IMR-90 (cell line): Measurements from ENCODE around the gene HOXC13. TPM values are rescaled to one million over a fixed set of nuclear protein-coding genes. Genes with fewer than 3 reads are reported as not detected.

Experiments used
- ATAC-seq: fragments of 200-7000 bp; cut with Tn5 transposase; 2 replicates; pipeline ENCODE4 v1.9.1; 2020; ENCODE audit warnings: low read depth, mild to moderate bottlenecking, moderate library complexity
- BruUV-seq: library from RNA; stranded (reverse); fragments of 400-500 nt; replicated peaks from 2 replicates; lab custom pipeline; 2021; lab: Mats Ljungman, UMichigan
- CTCF ChIA-PET: fragments of 300-600 bp; formaldehyde crosslinking; extraction: SDS; loops from one replicate; lab custom pipeline; 2021; ENCODE audit warnings: antibody characterized with exemption; lab: Yijun Ruan, JAX
- POLR2A ChIA-PET: fragments of 300-600 bp; sonication (Branson Sonifier 250); formaldehyde crosslinking; loops from one replicate; lab custom pipeline; 2022; ENCODE audit warnings: antibody characterized with exemption; ENCODE audit not compliant: unreplicated experiment; lab: Charles Lee
- DNase-seq: peaks from one replicate; pipeline ENCODE4 v3.0.0; 2013
- H2AFZ ChIP-seq: replicated peaks from 2 replicates; pipeline ENCODE3; 2013; ENCODE audit warnings: low read length, mild to moderate bottlenecking; ENCODE audit not compliant: poor library complexity
- H2AK5ac ChIP-seq: 2 replicates; pipeline ENCODE4 v1.6.1; 2013; ENCODE audit warnings: low read depth, low read length, inconsistent platforms
- H2AK9ac ChIP-seq: replicated peaks from 2 replicates; pipeline ENCODE3; 2013; ENCODE audit warnings: mild to moderate bottlenecking, low read depth, low read length, moderate library complexity; ENCODE audit not compliant: poor library complexity
- H2BK120ac ChIP-seq: 2 replicates; pipeline ENCODE4 v1.6.1; 2013; ENCODE audit warnings: low read depth, low read length, inconsistent platforms
- H2BK15ac ChIP-seq: 3 replicates; pipeline ENCODE4 v1.6.1; 2013; ENCODE audit warnings: low read depth, low read length, inconsistent platforms
- H2BK20ac ChIP-seq: 2 replicates; pipeline ENCODE4 v1.6.1; 2013; ENCODE audit warnings: low read depth, mild to moderate bottlenecking, inconsistent platforms, low read length, moderate library complexity
- H2BK5ac ChIP-seq: 2 replicates; pipeline ENCODE4 v1.6.1; 2013; ENCODE audit warnings: mild to moderate bottlenecking, low read depth, low read length, inconsistent platforms; ENCODE audit not compliant: poor library complexity, severe bottlenecking
- H3K14ac ChIP-seq: replicated peaks from 2 replicates; pipeline ENCODE4 v1.6.1; 2013; ENCODE audit warnings: low read depth, low read length, inconsistent platforms
- H3K18ac ChIP-seq: 2 replicates; pipeline ENCODE4 v1.6.1; 2013; ENCODE audit warnings: low read depth, low read length, control low read depth
- H3K23ac ChIP-seq: 2 replicates; pipeline ENCODE4 v1.6.1; 2013; ENCODE audit warnings: low read depth, low read length, inconsistent platforms
- H3K27ac ChIP-seq: 2 replicates; pipeline ENCODE4 v1.5.1; 2013; ENCODE audit warnings: mild to moderate bottlenecking, control low read depth, low read length; ENCODE audit not compliant: insufficient read depth
- H3K27me3 ChIP-seq: 2 replicates; pipeline ENCODE4 v1.6.1; 2013; ENCODE audit warnings: low read length; ENCODE audit not compliant: control insufficient read depth, insufficient read depth
- H3K36me3 ChIP-seq: 2 replicates; pipeline ENCODE4 v1.6.1; 2013; ENCODE audit warnings: low read length, mixed read lengths; ENCODE audit not compliant: control insufficient read depth, insufficient read depth
- H3K4ac ChIP-seq: 2 replicates; pipeline ENCODE4 v1.6.1; 2013; ENCODE audit warnings: low read depth, low read length, inconsistent platforms
- H3K4me1 ChIP-seq: 2 replicates; pipeline ENCODE4 v1.6.1; 2013; ENCODE audit warnings: low read length, mixed read lengths; ENCODE audit not compliant: control insufficient read depth, insufficient read depth
- H3K4me2 ChIP-seq: 2 replicates; pipeline ENCODE4 v1.6.1; 2013; ENCODE audit warnings: low read depth, mild to moderate bottlenecking, control low read depth, low read length, moderate library complexity
- H3K4me3 ChIP-seq: 2 replicates; pipeline ENCODE4 v1.5.1; 2013; ENCODE audit warnings: low read depth, mild to moderate bottlenecking, control low read depth, low read length, moderate library complexity; ENCODE audit not compliant: insufficient read depth
- H3K56ac ChIP-seq: 2 replicates; pipeline ENCODE4 v1.6.1; 2013; ENCODE audit warnings: low read length, inconsistent platforms; ENCODE audit not compliant: insufficient read depth; ENCODE audit errors: extremely low read depth
- H3K79me1 ChIP-seq, 2 experiments: 2 replicates each; pipeline ENCODE4 v1.6.1; 2013; ENCODE audit warnings: low read length in 2 of 2, inconsistent platforms in 1 of 2, low read depth in 1 of 2
- H3K9ac ChIP-seq: 2 replicates; pipeline ENCODE4 v1.6.1; 2013; ENCODE audit warnings: low read depth, low read length, control low read depth
- H3K9me1 ChIP-seq: 2 replicates; pipeline ENCODE4 v1.6.1; 2013; ENCODE audit warnings: low read length, inconsistent platforms; ENCODE audit not compliant: insufficient read depth
- H3K9me3 ChIP-seq: 2 replicates; pipeline ENCODE4 v1.6.1; 2013; ENCODE audit warnings: low read length; ENCODE audit not compliant: control insufficient read depth, insufficient read depth
- H4K20me1 ChIP-seq: 2 replicates; pipeline ENCODE4 v1.6.1; 2013; ENCODE audit warnings: low read length, inconsistent platforms; ENCODE audit not compliant: insufficient read depth
- H4K5ac ChIP-seq: 2 replicates; pipeline ENCODE4 v1.6.1; 2013; ENCODE audit warnings: mild to moderate bottlenecking, low read depth, low read length, control low read depth
- H4K8ac ChIP-seq, 2 experiments: 2 replicates each; pipeline ENCODE4 v1.6.1; 2013; ENCODE audit warnings: low read depth in 2 of 2, low read length in 2 of 2, control low read depth in 1 of 2, inconsistent platforms in 1 of 2
- H4K91ac ChIP-seq: 2 replicates; pipeline ENCODE4 v1.6.1; 2013; ENCODE audit warnings: low read depth, low read length, inconsistent platforms; ENCODE audit not compliant: insufficient read depth
- BHLHE40 ChIP-seq: fragments of 150-350 bp; IDR thresholded peaks from 2 replicates; pipeline ENCODE4 v1.6.1; 2016; ENCODE audit warnings: mild to moderate bottlenecking, low read depth, low read length
- CHD1 ChIP-seq: IDR thresholded peaks from 2 replicates; pipeline ENCODE4 v1.6.1; 2012; ENCODE audit warnings: low read depth, low read length, improper control_type of control experiment
- FOS ChIP-seq: fragments of 150-350 bp; IDR thresholded peaks from 2 replicates; pipeline ENCODE4 v1.6.1; 2016; ENCODE audit warnings: low read depth, low read length
- MAFK ChIP-seq: IDR thresholded peaks from 2 replicates; pipeline ENCODE4 v1.6.1; 2012; ENCODE audit warnings: low read depth, low read length, improper control_type of control experiment
- MAZ ChIP-seq: IDR thresholded peaks from 2 replicates; pipeline ENCODE4 v1.6.1; 2012; ENCODE audit warnings: low read depth, mild to moderate bottlenecking, low read length, improper control_type of control experiment, moderate library complexity, borderline replicate concordance
- NFE2L2 ChIP-seq: fragments of 150-350 bp; IDR thresholded peaks from 2 replicates; pipeline ENCODE4 v1.6.1; 2016; ENCODE audit warnings: low read depth, mild to moderate bottlenecking, low read length
- POLR2A ChIP-seq: IDR thresholded peaks from 2 replicates; pipeline ENCODE4 v1.6.1; 2012; ENCODE audit warnings: mild to moderate bottlenecking, low read depth, low read length
- RAD21 ChIP-seq: IDR thresholded peaks from 2 replicates; pipeline ENCODE4 v1.6.1; 2012; ENCODE audit warnings: low read length, improper control_type of control experiment
- RCOR1 ChIP-seq: IDR thresholded peaks from 2 replicates; pipeline ENCODE4 v1.6.1; 2012; ENCODE audit warnings: mild to moderate bottlenecking, low read length, improper control_type of control experiment; ENCODE audit not compliant: insufficient replicate concordance
- RFX5 ChIP-seq: IDR thresholded peaks from 2 replicates; pipeline ENCODE4 v1.8.0; 2012; ENCODE audit warnings: low read depth, mild to moderate bottlenecking, low read length, moderate library complexity
- SMC3 ChIP-seq: fragments of 150-350 bp; IDR thresholded peaks from 2 replicates; pipeline ENCODE4 v1.6.1; 2016; ENCODE audit warnings: low read depth, mild to moderate bottlenecking, antibody characterized with exemption, low read length, moderate library complexity
- WGBS, 2 experiments: methylation state at CpG; one replicate each; pipeline versions ENCODE4 v1.1.5 to v1.1.7; 2013; ENCODE audit warnings: missing lambda C conversion rate in 2 of 2; ENCODE audit not compliant: insufficient read length in 1 of 2; ENCODE audit errors: extremely low coverage in 2 of 2; 5-methylcytosine and 5-hydroxymethylcytosine counted together
- dilution Hi-C: fragments of 300-500 bp; cut with HindIII; formaldehyde crosslinking; loops from one replicate; pipeline ENCODE4 v1.14.3; 2018; ENCODE audit warnings: low sequenced_read_pairs; ENCODE audit not compliant: unreplicated experiment
- in situ Hi-C: fragments of 300-500 bp; cut with MboI; formaldehyde crosslinking; loops from 3 replicates; pipeline ENCODE4 v1.14.3; 2019; ENCODE audit warnings: low sequenced_read_pairs, inconsistent platforms, mixed read lengths
- intact Hi-C: fragments of 100-400 bp; cut with micrococcal nuclease; formaldehyde crosslinking; loops from 2 replicates; pipeline ENCODE4 v1.10.0; 2022
- polyA plus RNA-seq, 3 experiments: library from polyadenylated mRNA; depleted of rRNA; stranded (reverse); fragments of >200 nt; gene quantifications; 2 replicates each; pipeline ENCODE4 v1.2.3, GENCODE V29; 2012; ENCODE audit warnings: low replicate concordance in 1 of 3
- total RNA-seq: library from RNA; depleted of rRNA; stranded (reverse); fragments of >200 nt; gene quantifications from 2 replicates; pipeline ENCODE4 v1.2.3, GENCODE V29; 2012
- TF ChIP-seq, protein P1 (sequence below): conservative IDR thresholded peaks from 2 replicates; pipeline ENCODE4 v1.5.1; 2012; ENCODE audit warnings: mild to moderate bottlenecking, low read depth, low read length, improper control_type of control experiment
- TF ChIP-seq, protein P2 (sequence below): fragments of 150-350 bp; IDR thresholded peaks from 2 replicates; pipeline ENCODE4 v1.6.1; 2016; ENCODE audit warnings: low read depth, mild to moderate bottlenecking, low read length, moderate library complexity, borderline replicate concordance

The HOXC13 gene
- total and polyA plus RNA-seq, 2 of the 4 experiments (the other 2 are of a cell fraction), result not detected

DNA sequence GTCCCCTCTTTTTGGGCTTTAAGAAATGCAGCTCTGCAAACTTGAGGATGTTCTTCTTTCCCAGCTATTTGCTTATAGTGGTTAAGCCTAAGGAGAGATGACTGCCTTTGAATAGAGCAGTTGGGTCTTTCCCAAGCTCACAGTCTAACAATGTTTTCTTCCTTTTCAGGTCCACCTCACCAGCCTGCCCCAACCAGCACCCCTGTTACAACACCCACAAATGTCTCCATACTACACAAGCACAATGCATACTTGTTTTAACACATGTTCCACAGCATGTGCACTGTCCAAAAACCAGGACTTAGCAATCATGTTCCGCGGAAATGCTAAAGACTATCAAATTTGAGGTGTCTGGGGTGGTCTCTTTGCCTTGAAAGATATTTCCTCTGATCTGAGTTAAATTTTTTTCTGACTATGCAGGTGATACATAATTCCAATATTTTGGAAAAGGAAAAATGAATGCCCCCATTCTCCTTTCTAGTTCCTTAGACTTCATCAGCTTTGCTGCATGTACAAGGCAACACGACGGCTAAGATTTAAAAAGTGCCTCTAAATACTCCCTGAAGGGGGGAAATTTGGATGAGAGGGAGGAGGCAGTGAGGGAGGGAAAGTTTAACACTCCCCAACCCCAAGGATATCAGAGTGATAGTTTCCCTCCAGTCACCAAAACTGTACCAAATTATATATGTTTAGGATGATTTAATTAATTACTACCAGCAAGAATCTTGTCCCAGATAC is 6.6 kb upstream of the HOXC13 start:
- Histone ChIP-seq H3K18ac (no peak overlapping the region), H3K79me1 (no peaks in the 10 kb centered on the region), H3K56ac (no peak overlapping the region), H2BK15ac (no peak overlapping the region), H2AK9ac (no peak overlapping the region), H2AFZ (no peak overlapping the region), H3K4me1 (no peaks in the 10 kb centered on the region), H3K9me1 (no peaks in the 10 kb centered on the region), H3K9me3 (peaks cover 6% of the 10 kb centered on the region; the same call in 1 of the 2 replicates), H3K36me3 (no peaks in the 10 kb centered on the region), H3K4me2 (no peak overlapping the region), H4K8ac (no peak overlapping the region), H2BK120ac (no peak overlapping the region), H3K27me3 (peaks cover 88% of the 10 kb centered on the region), H4K5ac (no peak overlapping the region), H2BK5ac (no peak overlapping the region), H4K20me1 (no peaks in the 10 kb centered on the region), H4K91ac (no peak overlapping the region), H3K9ac (no peak overlapping the region), H3K4ac (no peak overlapping the region), H3K27ac (no peak overlapping the region), H2AK5ac (no peak overlapping the region), H2BK20ac (no peak overlapping the region), H3K14ac (no peak overlapping the region), H3K4me3 (no peak overlapping the region), H3K23ac (no peak overlapping the region)
- ChIA-PET CTCF (no interaction called here), POLR2A (no interaction called here)
- no CpG with 5 or more reads among the region's 4 CpGs for WGBS, 2 experiments
- no peak for TF ChIP-seq RFX5
- no peak for TF ChIP-seq RCOR1
- no peak for TF ChIP-seq SMC3
- TF ChIP-seq BHLHE40, result no peak
- TF ChIP-seq, protein P1, sequence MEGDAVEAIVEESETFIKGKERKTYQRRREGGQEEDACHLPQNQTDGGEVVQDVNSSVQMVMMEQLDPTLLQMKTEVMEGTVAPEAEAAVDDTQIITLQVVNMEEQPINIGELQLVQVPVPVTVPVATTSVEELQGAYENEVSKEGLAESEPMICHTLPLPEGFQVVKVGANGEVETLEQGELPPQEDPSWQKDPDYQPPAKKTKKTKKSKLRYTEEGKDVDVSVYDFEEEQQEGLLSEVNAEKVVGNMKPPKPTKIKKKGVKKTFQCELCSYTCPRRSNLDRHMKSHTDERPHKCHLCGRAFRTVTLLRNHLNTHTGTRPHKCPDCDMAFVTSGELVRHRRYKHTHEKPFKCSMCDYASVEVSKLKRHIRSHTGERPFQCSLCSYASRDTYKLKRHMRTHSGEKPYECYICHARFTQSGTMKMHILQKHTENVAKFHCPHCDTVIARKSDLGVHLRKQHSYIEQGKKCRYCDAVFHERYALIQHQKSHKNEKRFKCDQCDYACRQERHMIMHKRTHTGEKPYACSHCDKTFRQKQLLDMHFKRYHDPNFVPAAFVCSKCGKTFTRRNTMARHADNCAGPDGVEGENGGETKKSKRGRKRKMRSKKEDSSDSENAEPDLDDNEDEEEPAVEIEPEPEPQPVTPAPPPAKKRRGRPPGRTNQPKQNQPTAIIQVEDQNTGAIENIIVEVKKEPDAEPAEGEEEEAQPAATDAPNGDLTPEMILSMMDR, result no peak
- no peak for TF ChIP-seq RAD21
- TF ChIP-seq, protein P2, sequence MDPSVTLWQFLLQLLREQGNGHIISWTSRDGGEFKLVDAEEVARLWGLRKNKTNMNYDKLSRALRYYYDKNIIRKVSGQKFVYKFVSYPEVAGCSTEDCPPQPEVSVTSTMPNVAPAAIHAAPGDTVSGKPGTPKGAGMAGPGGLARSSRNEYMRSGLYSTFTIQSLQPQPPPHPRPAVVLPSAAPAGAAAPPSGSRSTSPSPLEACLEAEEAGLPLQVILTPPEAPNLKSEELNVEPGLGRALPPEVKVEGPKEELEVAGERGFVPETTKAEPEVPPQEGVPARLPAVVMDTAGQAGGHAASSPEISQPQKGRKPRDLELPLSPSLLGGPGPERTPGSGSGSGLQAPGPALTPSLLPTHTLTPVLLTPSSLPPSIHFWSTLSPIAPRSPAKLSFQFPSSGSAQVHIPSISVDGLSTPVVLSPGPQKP, result no peak
- TF ChIP-seq MAZ, result no peak
- TF ChIP-seq NFE2L2, result no peak
- no peak for TF ChIP-seq MAFK
- no peak for TF ChIP-seq FOS
- no peak for TF ChIP-seq CHD1
- no peak for TF ChIP-seq POLR2A
- BruUV-seq, result no TSS peak
- intact Hi-C loops, result no loop called here
- dilution Hi-C loops, result no loop called here
- in situ Hi-C loops, result no loop called here
- no peak for DNase-seq
- no peak for ATAC-seq
